ENCODE measurements around the gene TCN2. TPM values are rescaled to one million over a fixed set of nuclear protein-coding genes. Genes with fewer than 3 reads are reported as not detected.

Gene TCN2
- total RNA-seq, 1 donor from 2014 or later: 33.9 TPM

- DNase-seq (ENCODE audit: low spot score): peak; percentile 31
- Histone ChIP-seq H3K36me3 (no peaks in the 10 kb centered on the region), H3K4me3 (peak overlapping the region; percentile 70), H3K79me2 (ENCODE audit: low read depth) (no peaks in the 10 kb centered on the region), H3K4me1 (peaks cover 9% of the 10 kb centered on the region), H2AFZ (replicated peaks) (peak overlapping the region; percentile 63), H3K27me3 (no peaks in the 10 kb centered on the region), H3K9me3 (ENCODE audit: low read depth) (no peaks in the 10 kb centered on the region), H3K4me2 (peak overlapping the region; percentile 87), H3K9ac (no peak overlapping the region), H3F3A (ENCODE audit: low read depth) (peaks cover 22% of the 10 kb centered on the region), H4K20me1 (ENCODE audit: low read depth) (no peaks in the 10 kb centered on the region), H3K27ac (no peak overlapping the region)
- H3K27me3 Mint-ChIP-seq (ENCODE audit: insufficient read depth, low read depth): peaks cover 4% of the 10 kb centered on the region
- no peaks in the 10 kb centered on the region for H3K9me3 Mint-ChIP-seq
- H3K4me1 Mint-ChIP-seq: peaks cover 13% of the 10 kb centered on the region
- H3K27ac Mint-ChIP-seq: no peak overlapping the region
- TF ChIP-seq CTCF (IDR thresholded peaks at IDR 0.05) (no peak), EZH2 (IDR thresholded peaks at IDR 0.05) (no peak), EZH2phosphoT487 (IDR thresholded peaks at IDR 0.05) (no peak)
- peak overlapping the region; percentile 81 for H3K4me3 Mint-ChIP-seq
- peaks cover 16% of the 10 kb centered on the region for H3K36me3 Mint-ChIP-seq
These were observed 31.8 kb upstream of the TCN2 start for GRCh38 chr22:30574997-30575671.

GRCh38 chr22:30575859-30576258, 31.1 kb upstream of the TCN2 start:
- H3K9me3 ChIP-seq (ENCODE audit: low read depth): no peaks in the 10 kb centered on the region
- H3K4me1 Mint-ChIP-seq: peaks cover 13% of the 10 kb centered on the region
- H3K27me3 ChIP-seq: no peaks in the 10 kb centered on the region
- H3K9me3 Mint-ChIP-seq: no peaks in the 10 kb centered on the region
- no peak overlapping the region for H3K27ac Mint-ChIP-seq
- H4K20me1 ChIP-seq (ENCODE audit: low read depth): no peaks in the 10 kb centered on the region
- peaks cover 5% of the 10 kb centered on the region for H3K27me3 Mint-ChIP-seq (ENCODE audit: insufficient read depth, low read depth)
- H3K36me3 ChIP-seq: no peaks in the 10 kb centered on the region
- H3K9ac ChIP-seq: no peak overlapping the region
- no peak overlapping the region for H3K4me2 ChIP-seq
- H3K27ac ChIP-seq: no peak overlapping the region
- no peak for DNase-seq (ENCODE audit: low spot score)
- peaks cover 18% of the 10 kb centered on the region for H3K36me3 Mint-ChIP-seq
- H3F3A ChIP-seq (ENCODE audit: low read depth): peaks cover 22% of the 10 kb centered on the region
- H2AFZ ChIP-seq (replicated peaks): no peak overlapping the region
- TF ChIP-seq EZH2phosphoT487 (IDR thresholded peaks at IDR 0.05) (no peak), CTCF (IDR thresholded peaks at IDR 0.05) (no peak), EZH2 (IDR thresholded peaks at IDR 0.05) (no peak)
- no peaks in the 10 kb centered on the region for H3K79me2 ChIP-seq (ENCODE audit: low read depth)
- no peak overlapping the region for H3K4me3 Mint-ChIP-seq
- peaks cover 9% of the 10 kb centered on the region for H3K4me1 ChIP-seq
- no peak overlapping the region for H3K4me3 ChIP-seq

- Mint-ChIP-seq H3K9me3 (no peaks in the 10 kb centered on the region), H3K4me3 (no peak overlapping the region), H3K4me1 (peaks cover 5% of the 10 kb centered on the region), H3K36me3 (peaks cover 18% of the 10 kb centered on the region), H3K27me3 (ENCODE audit: insufficient read depth, low read depth) (peaks cover 4% of the 10 kb centered on the region), H3K27ac (no peak overlapping the region)
- peaks cover 8% of the 10 kb centered on the region for H3K4me1 ChIP-seq
- no peak overlapping the region for H3K27ac ChIP-seq
- peaks cover 25% of the 10 kb centered on the region for H3F3A ChIP-seq (ENCODE audit: low read depth)
- H4K20me1 ChIP-seq (ENCODE audit: low read depth): no peaks in the 10 kb centered on the region
- H3K79me2 ChIP-seq (ENCODE audit: low read depth): no peaks in the 10 kb centered on the region
- H3K9ac ChIP-seq: no peak overlapping the region
- DNase-seq (ENCODE audit: low spot score): no peak
- H3K9me3 ChIP-seq (ENCODE audit: low read depth): no peaks in the 10 kb centered on the region
- H3K36me3 ChIP-seq: no peaks in the 10 kb centered on the region
- H3K4me3 ChIP-seq: no peak overlapping the region
- TF ChIP-seq EZH2 (IDR thresholded peaks at IDR 0.05) (no peak), CTCF (IDR thresholded peaks at IDR 0.05) (no peak), EZH2phosphoT487 (IDR thresholded peaks at IDR 0.05) (no peak)
- H3K4me2 ChIP-seq: no peak overlapping the region
- no peaks in the 10 kb centered on the region for H3K27me3 ChIP-seq
- H2AFZ ChIP-seq (replicated peaks): no peak overlapping the region
These were observed 28.5 kb upstream of the TCN2 start for GRCh38 chr22:30578481-30578880.

All from neural progenitor cell (in vitro differentiated cells).